OCI-LY1 (cell line): Measurements from ENCODE around the gene NUP153.

Experiments
- H2AFZ ChIP-seq: fragments of 200-600 bp; sonication (generic), shearing (Covaris generic); 2 replicates; pipeline ENCODE4 v1.6.0; 2014; ENCODE audit warnings: antibody characterized with exemption, mild to moderate bottlenecking, low read length
- H3F3A ChIP-seq: fragments of 200-600 bp; sonication (generic), shearing (Covaris generic); 2 replicates; pipeline ENCODE4 v1.6.0; 2014; ENCODE audit warnings: mild to moderate bottlenecking, antibody characterized with exemption, low read length, moderate library complexity; ENCODE audit not compliant: insufficient read depth
- H3K27ac ChIP-seq: fragments of 200-600 bp; sonication (generic); 2 replicates; pipeline ENCODE4 v1.5.1; 2014; ENCODE audit warnings: low read length, mixed run types, mild to moderate bottlenecking, low read depth; ENCODE audit not compliant: poor library complexity, severe bottlenecking
- H3K27me3 ChIP-seq: fragments of 200-600 bp; sonication (generic); 2 replicates; pipeline ENCODE4 v1.6.0; 2014; ENCODE audit warnings: antibody characterized with exemption, mild to moderate bottlenecking, low read length, moderate library complexity; ENCODE audit not compliant: insufficient read depth
- H3K36me3 ChIP-seq: fragments of 200-600 bp; sonication (generic); 2 replicates; pipeline ENCODE4 v1.6.1; 2014; ENCODE audit warnings: mild to moderate bottlenecking, antibody characterized with exemption, low read length, moderate library complexity, mixed read lengths; ENCODE audit not compliant: insufficient read depth
- H3K4me1 ChIP-seq: fragments of 200-600 bp; sonication (generic); 2 replicates; pipeline ENCODE4 v1.5.1; 2014; ENCODE audit warnings: mild to moderate bottlenecking, low read length, moderate library complexity; ENCODE audit not compliant: insufficient read depth, severe bottlenecking
- H3K4me2 ChIP-seq: fragments of 200-600 bp; sonication (generic), shearing (Covaris generic); 2 replicates; pipeline ENCODE4 v1.6.1; 2014; ENCODE audit warnings: low read length
- H3K4me3 ChIP-seq: fragments of 200-600 bp; sonication (generic); 2 replicates; pipeline ENCODE4 v1.5.1; 2014; ENCODE audit warnings: low read length, low read depth, mild to moderate bottlenecking, mixed read lengths; ENCODE audit not compliant: poor library complexity, severe bottlenecking
- H3K79me2 ChIP-seq: fragments of 200-600 bp; shearing (Covaris generic); 2 replicates; pipeline ENCODE4 v1.6.1; 2016; ENCODE audit warnings: mixed run types, low read length, mixed read lengths; ENCODE audit not compliant: insufficient read depth
- H3K9ac ChIP-seq: fragments of 200-600 bp; sonication (generic), shearing (Covaris generic); 2 replicates; pipeline ENCODE4 v1.6.1; 2014; ENCODE audit warnings: mild to moderate bottlenecking, low read length, mixed read lengths
- H3K9me2 ChIP-seq: fragments of 200-600 bp; sonication (generic), shearing (Covaris generic); 2 replicates; pipeline ENCODE4 v1.6.1; 2014; ENCODE audit warnings: low read depth, mild to moderate bottlenecking, low read length, mixed read lengths
- H3K9me3 ChIP-seq: fragments of 200-600 bp; shearing (Covaris generic); 2 replicates; pipeline ENCODE4 v1.6.1; 2014; ENCODE audit warnings: low read length, mixed read lengths
- H4K20me1 ChIP-seq: fragments of 200-600 bp; sonication (generic), shearing (Covaris generic); 2 replicates; pipeline ENCODE4 v1.6.0; 2016; ENCODE audit warnings: mild to moderate bottlenecking, low read length; ENCODE audit not compliant: insufficient read depth
- EZH2 ChIP-seq: fragments of 200-600 bp; sonication (generic), shearing (Covaris generic); IDR thresholded peaks from 2 replicates; pipeline ENCODE4 v1.8.0; 2017; ENCODE audit warnings: borderline replicate concordance, mixed run types, mild to moderate bottlenecking, antibody characterized with exemption, low read length, moderate library complexity, mixed read lengths
- TF ChIP-seq, protein P1 (sequence below): fragments of 200-600 bp; sonication (generic), shearing (Covaris generic); IDR thresholded peaks from 2 replicates; pipeline ENCODE4 v1.5.1; 2017; ENCODE audit warnings: mild to moderate bottlenecking, antibody characterized with exemption, low read length, moderate library complexity, mixed read lengths

NUP153 gene

GRCh38 chr6:17703256-17703694 is 3.5 kb downstream of the NUP153 start:
- no peak for TF ChIP-seq EZH2
- TF ChIP-seq, protein P1, sequence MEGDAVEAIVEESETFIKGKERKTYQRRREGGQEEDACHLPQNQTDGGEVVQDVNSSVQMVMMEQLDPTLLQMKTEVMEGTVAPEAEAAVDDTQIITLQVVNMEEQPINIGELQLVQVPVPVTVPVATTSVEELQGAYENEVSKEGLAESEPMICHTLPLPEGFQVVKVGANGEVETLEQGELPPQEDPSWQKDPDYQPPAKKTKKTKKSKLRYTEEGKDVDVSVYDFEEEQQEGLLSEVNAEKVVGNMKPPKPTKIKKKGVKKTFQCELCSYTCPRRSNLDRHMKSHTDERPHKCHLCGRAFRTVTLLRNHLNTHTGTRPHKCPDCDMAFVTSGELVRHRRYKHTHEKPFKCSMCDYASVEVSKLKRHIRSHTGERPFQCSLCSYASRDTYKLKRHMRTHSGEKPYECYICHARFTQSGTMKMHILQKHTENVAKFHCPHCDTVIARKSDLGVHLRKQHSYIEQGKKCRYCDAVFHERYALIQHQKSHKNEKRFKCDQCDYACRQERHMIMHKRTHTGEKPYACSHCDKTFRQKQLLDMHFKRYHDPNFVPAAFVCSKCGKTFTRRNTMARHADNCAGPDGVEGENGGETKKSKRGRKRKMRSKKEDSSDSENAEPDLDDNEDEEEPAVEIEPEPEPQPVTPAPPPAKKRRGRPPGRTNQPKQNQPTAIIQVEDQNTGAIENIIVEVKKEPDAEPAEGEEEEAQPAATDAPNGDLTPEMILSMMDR = no peak
- peaks cover 57% of the 10 kb centered on the region for H3K4me1 ChIP-seq
- H3K27me3 ChIP-seq = no peaks in the 10 kb centered on the region
- peak overlapping the region; percentile 52 for H3K9ac ChIP-seq
- H2AFZ ChIP-seq = no peak overlapping the region
- H3K36me3 ChIP-seq = peaks cover 24% of the 10 kb centered on the region
- H4K20me1 ChIP-seq = no peaks in the 10 kb centered on the region
- no peaks in the 10 kb centered on the region for H3K9me3 ChIP-seq
- H3K9me2 ChIP-seq = no peaks in the 10 kb centered on the region
- peak overlapping the region; percentile 97 for H3K27ac ChIP-seq
- H3K4me2 ChIP-seq = peak overlapping the region; percentile 85
- H3F3A ChIP-seq = no peaks in the 10 kb centered on the region
- H3K79me2 ChIP-seq = peaks cover 74% of the 10 kb centered on the region
- peak overlapping the region; percentile 81 for H3K4me3 ChIP-seq

DNA sequence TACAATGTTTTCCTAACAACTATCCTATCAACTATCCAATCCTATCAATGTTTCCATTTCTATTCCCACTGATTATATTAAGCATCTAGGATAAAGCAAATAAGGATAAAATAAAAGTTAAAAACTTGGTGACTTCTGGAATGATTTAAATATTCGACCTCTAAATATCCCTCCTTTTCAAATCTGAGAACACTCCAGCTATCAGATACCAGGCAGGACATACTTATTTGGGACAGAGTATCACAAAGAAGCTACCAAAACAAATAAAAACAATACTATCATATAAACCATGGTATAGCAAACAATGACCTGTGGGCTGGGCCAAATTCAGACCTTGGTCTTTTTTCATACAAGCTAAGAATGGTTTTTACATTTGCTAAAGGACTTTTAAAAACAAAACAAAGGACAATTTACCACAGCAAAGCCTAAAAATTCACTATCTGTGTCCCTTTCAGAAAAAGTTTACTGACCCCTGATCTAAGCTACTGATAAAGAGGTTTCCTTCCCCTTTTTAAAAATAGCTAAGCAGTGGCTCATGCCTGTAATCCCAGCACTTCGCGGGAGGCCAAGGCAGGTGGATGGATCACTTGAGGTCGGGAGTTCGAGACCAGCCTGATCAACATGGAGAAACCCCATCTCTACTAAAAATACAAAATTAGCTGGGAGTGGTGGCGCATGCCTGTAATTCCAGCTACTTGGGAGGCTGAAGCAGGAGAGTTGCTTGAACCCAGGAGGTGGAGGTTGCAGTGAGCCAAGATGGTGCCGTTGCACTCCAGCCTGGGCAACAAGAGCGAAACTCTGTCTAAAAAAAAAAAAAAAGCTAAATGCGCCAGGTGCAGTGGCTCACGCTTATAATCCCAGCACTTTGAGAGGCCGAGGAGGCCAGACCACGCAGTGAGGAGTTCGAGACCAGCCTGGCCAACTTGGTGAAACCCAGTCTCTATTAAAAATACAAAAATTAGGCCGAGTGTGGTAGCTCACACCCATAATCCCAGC is 6.0 kb downstream of the NUP153 start:
- no peak overlapping the region for H2AFZ ChIP-seq
- peaks cover 51% of the 10 kb centered on the region for H3K4me1 ChIP-seq
- no peak for TF ChIP-seq EZH2
- TF ChIP-seq, protein P1 = no peak
- no peaks in the 10 kb centered on the region for H3K27me3 ChIP-seq
- no peaks in the 10 kb centered on the region for H3K9me3 ChIP-seq
- no peak overlapping the region for H3K4me3 ChIP-seq
- no peak overlapping the region for H3K4me2 ChIP-seq
- peaks cover 99% of the 10 kb centered on the region for H3K79me2 ChIP-seq
- H3K9ac ChIP-seq = no peak overlapping the region
- H3K9me2 ChIP-seq = no peaks in the 10 kb centered on the region
- peaks cover 36% of the 10 kb centered on the region for H3K36me3 ChIP-seq
- no peak overlapping the region for H3K27ac ChIP-seq
- no peaks in the 10 kb centered on the region for H4K20me1 ChIP-seq
- H3F3A ChIP-seq = no peaks in the 10 kb centered on the region

GRCh38 chr6:17691925-17692538 is 14.7 kb downstream of the NUP153 start:
- H3K4me3 ChIP-seq = no peak overlapping the region
- no peaks in the 10 kb centered on the region for H3K27me3 ChIP-seq
- no peak overlapping the region for H3K27ac ChIP-seq
- no peak overlapping the region for H2AFZ ChIP-seq
- peaks cover 9% of the 10 kb centered on the region for H3K4me1 ChIP-seq
- no peak overlapping the region for H3K9ac ChIP-seq
- TF ChIP-seq EZH2 = no peak
- TF ChIP-seq, protein P1 = no peak
- H3K9me3 ChIP-seq = no peaks in the 10 kb centered on the region
- H3K36me3 ChIP-seq = peaks cover 50% of the 10 kb centered on the region
- peaks cover 2% of the 10 kb centered on the region; the same call in 1 of the 2 replicates for H4K20me1 ChIP-seq
- peaks cover 98% of the 10 kb centered on the region for H3K79me2 ChIP-seq
- no peak overlapping the region for H3K4me2 ChIP-seq
- H3K9me2 ChIP-seq = no peaks in the 10 kb centered on the region
- H3F3A ChIP-seq = no peaks in the 10 kb centered on the region
